SW480 (cell line): ENCODE results near the gene BZW1.

Experiments used
- DNase-seq: peaks from one replicate; pipeline ENCODE4 v3.0.0-alpha.2; 2016; ENCODE audit warnings: low spot score

BZW1 gene

DNA sequence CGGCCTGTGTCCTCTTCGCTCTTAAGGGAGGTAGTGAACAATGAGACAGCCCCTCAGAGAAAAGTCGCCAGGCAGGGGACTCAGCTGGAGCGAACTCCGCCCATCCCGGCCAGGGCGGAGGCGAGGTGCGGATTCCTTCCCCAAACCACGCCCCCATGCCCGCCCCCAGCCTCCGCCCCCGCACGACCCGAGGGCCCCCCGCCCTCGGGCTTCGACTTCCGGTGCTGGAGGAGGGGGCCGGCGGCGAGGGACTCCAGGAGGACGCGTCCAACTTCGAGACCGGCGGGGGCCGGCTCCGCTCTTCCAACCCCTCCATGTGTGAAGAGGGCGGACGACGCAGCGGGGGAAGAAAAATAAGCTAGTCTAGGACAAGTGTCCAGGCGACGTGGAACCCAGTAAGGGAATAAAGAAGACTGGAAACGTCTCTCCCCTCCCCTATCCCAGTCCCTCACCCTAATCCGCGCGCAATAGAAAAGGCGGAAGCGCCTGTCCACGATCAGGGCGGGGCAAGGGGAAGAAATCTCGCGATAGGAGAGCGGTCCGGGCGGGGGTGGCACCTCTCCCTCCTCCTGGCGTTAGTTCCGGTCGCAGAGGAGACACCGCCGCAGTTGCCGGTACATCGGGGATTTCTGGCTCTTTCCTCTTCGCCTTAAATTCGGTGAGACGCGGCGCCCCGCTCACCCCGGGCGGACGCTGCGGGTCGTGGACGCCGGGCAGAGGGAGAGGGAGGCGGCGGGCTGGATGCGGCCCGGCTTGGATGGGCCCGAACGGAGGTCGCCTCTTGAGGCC, at the start of gene BZW1:
TSS of gene BZW1 (plus strand) at position 578 of the 789 bp plus-strand sequence. CDS start 1,308 bp downstream, outside the sequence.
- DNase-seq = peak; percentile 94

GRCh38 chr2:200762127-200762526, 49.6 kb upstream of the BZW1 start:
- no peak for DNase-seq

- DNase-seq = no peak
Observed at GRCh38 chr2:200763422-200763821, 48.3 kb upstream of the BZW1 start.

- peak; percentile 75 for DNase-seq
Observed at GRCh38 chr2:200765139-200765951, 46.4 kb upstream of the BZW1 start.

DNA sequence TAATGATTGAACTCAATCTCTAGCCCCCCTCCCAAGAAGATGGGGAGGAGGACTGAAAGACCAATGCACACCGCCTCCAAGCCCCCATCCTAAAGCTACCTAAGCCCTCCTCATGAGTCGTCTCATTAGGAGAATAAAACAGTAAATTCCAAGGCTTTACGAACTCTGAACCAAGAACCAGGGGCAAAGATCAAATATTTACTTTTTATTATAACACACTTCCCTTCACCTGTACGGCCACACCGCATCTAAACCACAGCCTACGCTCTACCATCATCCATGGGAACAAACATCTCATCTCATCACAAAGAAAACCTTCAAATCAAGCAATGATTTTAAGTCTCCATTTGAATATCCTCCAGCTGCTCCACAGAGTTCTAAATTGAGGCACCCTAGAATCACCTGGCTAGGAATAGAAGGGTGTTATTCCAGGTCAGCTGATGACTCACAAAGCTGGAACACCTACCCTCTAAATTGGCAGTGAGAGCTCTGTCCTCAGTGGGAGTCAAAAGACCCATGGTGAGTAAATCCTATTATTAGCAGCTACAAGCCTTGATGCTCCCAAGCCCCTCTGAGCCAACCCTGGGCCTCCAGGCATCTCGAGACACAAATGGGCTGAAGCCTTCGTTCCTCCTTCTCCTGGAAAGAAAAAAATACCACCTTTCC, 45.6 kb upstream of the BZW1 start:
- peak; percentile 36 for DNase-seq

- no peak for DNase-seq
Observed at GRCh38 chr2:200767111-200767885, 44.4 kb upstream of the BZW1 start.

DNA sequence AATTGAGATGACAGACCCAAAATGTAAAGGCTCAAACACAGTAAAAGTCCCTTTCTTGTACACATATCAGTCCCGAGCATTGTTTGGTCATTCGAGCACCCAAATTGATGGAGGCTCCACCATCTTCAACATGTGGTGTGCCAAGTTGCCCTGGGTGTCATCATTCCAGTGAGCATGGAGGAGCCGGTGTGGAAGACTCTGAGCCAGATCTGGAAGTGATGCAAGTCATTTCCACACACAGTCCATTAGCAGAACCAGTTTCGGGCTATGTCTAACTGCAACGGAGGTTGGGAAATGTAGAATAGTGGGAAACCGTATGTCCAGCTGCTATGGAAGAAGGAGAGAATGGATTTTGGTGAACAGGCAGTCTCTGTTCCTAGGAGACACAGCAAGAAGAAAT, 40.9 kb upstream of the BZW1 start:
- no peak for DNase-seq

- no peak for DNase-seq
Observed at GRCh38 chr2:200772620-200773019, 39.1 kb upstream of the BZW1 start.

- DNase-seq = no peak
Observed at GRCh38 chr2:200773083-200773482, 38.6 kb upstream of the BZW1 start.

DNA sequence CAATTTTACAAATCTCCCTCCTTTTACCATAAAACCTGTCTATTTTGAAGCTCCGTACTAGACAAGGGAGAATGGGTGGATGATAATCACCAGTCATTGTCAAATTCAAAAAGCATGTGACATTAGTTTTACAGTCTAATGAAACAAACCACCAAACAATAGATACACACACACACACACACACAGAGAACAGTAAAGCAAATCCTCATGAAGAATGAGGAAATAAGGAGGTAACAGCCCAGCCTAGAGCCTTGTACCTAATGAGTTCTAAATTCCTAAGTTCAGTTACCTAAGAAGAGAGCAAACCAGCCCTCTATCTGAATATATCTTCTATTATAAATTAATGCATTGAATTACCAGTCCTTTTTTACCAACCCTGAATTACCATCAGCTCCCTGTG, 36.8 kb upstream of the BZW1 start:
- DNase-seq = no peak

- no peak for DNase-seq
Observed at GRCh38 chr2:200777275-200777674, 34.4 kb upstream of the BZW1 start.

- no peak for DNase-seq
Observed at GRCh38 chr2:200778038-200778437, 33.7 kb upstream of the BZW1 start.

- DNase-seq = no peak
Observed at GRCh38 chr2:200779214-200779613, 32.5 kb upstream of the BZW1 start.

DNA sequence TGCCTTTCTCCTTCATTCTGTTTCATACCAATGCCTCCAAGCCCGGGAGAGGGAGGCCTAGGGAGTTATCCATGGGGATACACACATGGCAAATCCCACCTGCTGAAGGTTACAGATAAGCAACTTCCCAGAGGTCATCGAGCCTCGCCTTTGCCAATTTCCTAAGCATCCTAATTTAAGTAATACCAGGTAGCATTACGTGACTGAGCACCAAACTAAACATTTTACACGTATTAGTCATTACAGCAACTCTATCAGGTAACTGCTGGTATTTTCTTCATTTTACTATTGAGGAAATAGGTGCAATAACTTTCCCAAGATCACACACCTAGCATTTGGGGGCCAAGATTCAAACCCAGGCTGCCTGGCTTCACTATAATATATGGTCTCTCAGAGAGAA, 30.1 kb upstream of the BZW1 start:
- DNase-seq = no peak

DNA sequence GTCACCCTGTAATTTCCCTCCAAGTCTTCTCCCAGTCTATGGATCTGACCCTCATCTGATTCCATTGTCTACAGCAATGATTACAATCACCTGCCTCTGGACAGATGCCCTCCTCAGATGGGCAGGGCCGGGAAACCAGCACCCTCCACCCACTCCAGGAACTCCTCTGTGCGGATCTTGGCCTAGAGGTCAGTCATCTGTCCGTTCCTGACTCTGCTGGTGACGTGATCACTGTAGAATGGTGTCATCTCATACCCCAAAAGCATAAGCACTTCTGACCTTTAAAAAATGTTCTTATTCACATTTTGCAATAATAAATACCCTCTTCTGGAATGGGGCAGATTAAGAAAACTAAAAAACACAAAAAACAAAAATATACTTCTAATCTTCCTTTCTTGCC, 29.5 kb upstream of the BZW1 start:
- no peak for DNase-seq

- no peak for DNase-seq
Observed at GRCh38 chr2:200784215-200784614, 27.5 kb upstream of the BZW1 start.

- no peak for DNase-seq
Observed at GRCh38 chr2:200786423-200786822, 25.3 kb upstream of the BZW1 start.

GRCh38 chr2:200786826-200787225, 24.9 kb upstream of the BZW1 start:
- DNase-seq = no peak

GRCh38 chr2:200787351-200788120, 24.2 kb upstream of the BZW1 start:
- no peak for DNase-seq

- DNase-seq = no peak
Observed at GRCh38 chr2:200788121-200788718, 23.5 kb upstream of the BZW1 start.

DNA sequence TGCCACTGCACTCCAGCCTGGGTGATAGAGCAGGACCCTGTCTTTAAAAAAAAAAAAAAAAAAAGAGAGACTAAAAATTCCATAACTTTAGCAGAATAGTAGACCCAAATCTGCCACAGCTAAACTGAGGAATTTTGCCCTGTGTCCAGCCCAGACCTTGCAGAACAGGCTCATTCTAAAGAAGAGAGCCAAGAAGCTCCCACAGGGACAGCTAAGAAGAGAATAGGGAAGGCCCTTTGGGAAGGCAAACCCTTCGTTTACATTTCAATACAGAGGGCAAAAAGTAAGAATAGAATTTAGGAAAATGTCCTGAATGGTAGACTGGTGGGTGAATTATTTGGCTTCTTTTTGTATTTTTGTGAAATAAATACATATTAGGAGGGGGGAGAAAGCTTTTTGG, 21.5 kb upstream of the BZW1 start:
- DNase-seq = no peak
